LHCN-M2 (cell line): ENCODE results near the gene ATP11A. TPM values are rescaled to one million over a fixed set of nuclear protein-coding genes. Genes with fewer than 3 reads are reported as not detected.
A peak's percentile ranks its signal among the peaks of the same experiment; 100 is the strongest.

ENCODE experiments used
- DNase-seq: peaks from one replicate; pipeline ENCODE4 v3.0.0-alpha.2; 2012; ENCODE audit warnings: low read depth
- total RNA-seq: library from RNA; depleted of rRNA; stranded (reverse); fragments of >200 nt; gene quantifications from 2 replicates; pipeline ENCODE4 v1.2.3, GENCODE V29; 2014

Gene ATP11A
- total RNA-seq, 1 experiment from 2014 or later: 6.7 TPM

GRCh38 chr13:112759053-112759452, 69.2 kb downstream of the ATP11A start:
- no peak for DNase-seq

- DNase-seq: no peak
Measured at GRCh38 chr13:112759827-112760226, 70.0 kb downstream of the ATP11A start.

GRCh38 chr13:112760435-112760834, 70.6 kb downstream of the ATP11A start:
- no peak for DNase-seq

- DNase-seq: no peak
Measured at GRCh38 chr13:112760931-112761330, 71.1 kb downstream of the ATP11A start.

- peak; percentile 29 for DNase-seq
Measured at GRCh38 chr13:112761701-112762689, 72.2 kb downstream of the ATP11A start.

GRCh38 chr13:112762690-112763080, 72.8 kb downstream of the ATP11A start:
- no peak for DNase-seq

GRCh38 chr13:112764028-112764427, 74.2 kb downstream of the ATP11A start:
- no peak for DNase-seq

- DNase-seq: no peak
Measured at GRCh38 chr13:112764864-112765561, 75.2 kb downstream of the ATP11A start.

GRCh38 chr13:112765731-112766130, 75.9 kb downstream of the ATP11A start:
- no peak for DNase-seq

- no peak for DNase-seq
Measured at GRCh38 chr13:112766336-112766735, 76.5 kb downstream of the ATP11A start.

GRCh38 chr13:112767506-112768471, 78.0 kb downstream of the ATP11A start:
- no peak for DNase-seq

GRCh38 chr13:112768795-112769481, 79.1 kb downstream of the ATP11A start:
- no peak for DNase-seq

- no peak for DNase-seq
Measured at GRCh38 chr13:112769615-112770014, 79.8 kb downstream of the ATP11A start.

- no peak for DNase-seq
Measured at GRCh38 chr13:112770504-112770903, 80.7 kb downstream of the ATP11A start.

- DNase-seq: no peak
Measured at GRCh38 chr13:112771139-112771876, 81.5 kb downstream of the ATP11A start.

- no peak for DNase-seq
Measured at GRCh38 chr13:112771877-112772538, 82.2 kb downstream of the ATP11A start.

GRCh38 chr13:112772539-112772909, 82.7 kb downstream of the ATP11A start:
- DNase-seq: no peak

GRCh38 chr13:112772929-112773328, 83.1 kb downstream of the ATP11A start:
- DNase-seq: no peak

GRCh38 chr13:112773601-112774447, 84.0 kb downstream of the ATP11A start:
- DNase-seq: no peak
